ENCODE data around the gene PLEKHM3. TPM values are rescaled to one million over a fixed set of nuclear protein-coding genes. Genes with fewer than 3 reads are reported as not detected.

Gene PLEKHM3
- total and polyA plus RNA-seq, 4 donors = 3.0 to 18.3 (median 5.5) TPM

- TF ChIP-seq JUND (IDR thresholded peaks at IDR 0.05) (no peak), REST (IDR thresholded peaks at IDR 0.05) (no peak), RAD21 (IDR thresholded peaks at IDR 0.05) (no peak), FOXA1 (IDR thresholded peaks at IDR 0.05) (no peak), EGR1 (IDR thresholded peaks at IDR 0.05; ENCODE audit: low read depth in 2 of 2) (no peak)
These were observed 208.8 kb downstream of the PLEKHM3 start (continued) for GRCh38 chr2:207816546-207816945.

- Histone ChIP-seq H3K4me3 (ENCODE audit: low read depth in 1 of 3, low read length in 3 of 3) (no peak overlapping the region), H3K27ac (ENCODE audit: low read depth in 1 of 2, low read length in 2 of 2) (peak overlapping the region in 1 of 2 donors; percentile 42), H3K36me3 (ENCODE audit: control insufficient read depth in 4 of 4, insufficient read depth in 3 of 4, low read depth in 1 of 4, low read length in 3 of 4) (no peaks in the 10 kb centered on the region), H3K27me3 (ENCODE audit: control insufficient read depth in 4 of 4, insufficient read depth in 4 of 4, low read length in 3 of 4) (no peaks in the 10 kb centered on the region), H3K9ac (ENCODE audit: low read depth in 1 of 2, low read length in 2 of 2) (no peak overlapping the region), H3K4me1 (ENCODE audit: control insufficient read depth in 4 of 4, insufficient read depth in 4 of 4, low read length in 3 of 4) (peaks cover 10 to 39% (median 23%) of the 10 kb centered on the region in 4 donors), H3K9me3 (ENCODE audit: control insufficient read depth in 4 of 4, low read length in 3 of 4) (no peaks in the 10 kb centered on the region)
- WGBS = 48% methylated on average over 3 of the region's 3 CpGs
- DNase-seq (ENCODE audit: low spot score) = no peak
- TF ChIP-seq FOXA1 (IDR thresholded peaks at IDR 0.05) = peak; percentile 59
- peak; percentile 6 for TF ChIP-seq FOXA2 (IDR thresholded peaks at IDR 0.05)
- TF ChIP-seq GABPA (IDR thresholded peaks at IDR 0.05 in 1 of 2, conservative IDR thresholded peaks at IDR 0.05 in 1 of 2) = peak in 1 of 2 donors; percentile 55
- TF ChIP-seq ZBTB33 (IDR thresholded peaks at IDR 0.05) = peak; percentile 39
- TF ChIP-seq RXRA (IDR thresholded peaks at IDR 0.05) = peak; percentile 83 to 90
- TF ChIP-seq SP1 (IDR thresholded peaks at IDR 0.05) = peak; percentile 83
- peak; percentile 63 to 66 for TF ChIP-seq RAD21 (IDR thresholded peaks at IDR 0.05)
- peak; percentile 26 for TF ChIP-seq TAF1 (conservative IDR thresholded peaks at IDR 0.05)
- TF ChIP-seq JUND (IDR thresholded peaks at IDR 0.05) = peak in 1 of 2 donors; percentile 48
- peak; percentile 79 to 85 for TF ChIP-seq HNF4A (conservative IDR thresholded peaks at IDR 0.05)
- TF ChIP-seq HNF4G (IDR thresholded peaks at IDR 0.05) = peak; percentile 51
- peak; percentile 97 for TF ChIP-seq MAX (IDR thresholded peaks at IDR 0.05)
- peak; percentile 63 for TF ChIP-seq ATF3 (IDR thresholded peaks at IDR 0.05)
- no peak for TF ChIP-seq CTCF (IDR thresholded peaks at IDR 0.05; ENCODE audit: low read depth, low read length, missing input control)
- peak in 1 of 2 donors; percentile 77 for TF ChIP-seq EGR1 (IDR thresholded peaks at IDR 0.05; ENCODE audit: low read depth in 2 of 2)
- no peak for TF ChIP-seq NR2F2 (IDR thresholded peaks at IDR 0.05)
- peak; percentile 68 for TF ChIP-seq REST (IDR thresholded peaks at IDR 0.05)
- peak; percentile 79 for TF ChIP-seq YY1 (IDR thresholded peaks at IDR 0.05)
These were observed 210.1 kb downstream of the PLEKHM3 start for GRCh38 chr2:207815254-207815653.

Data from liver (tissue), 9 donors.